Activated gamma-delta T cell treated with Interleukin-2 at 50 U/mL for 16 hours (primary cell): ENCODE measurements around the gene RAD21L1.

Experiments used
- DNase-seq: peaks from one replicate; pipeline ENCODE4 v3.0.0-alpha.2; 2020

The RAD21L1 gene

GRCh38 chr20:1297486-1297885 lies 71.6 kb downstream of the RAD21L1 start:
- DNase-seq, result no peak

GRCh38 chr20:1298166-1298565 lies 72.3 kb downstream of the RAD21L1 start:
- no peak for DNase-seq

- DNase-seq, result no peak
Observed at GRCh38 chr20:1298888-1299511, 73.2 kb downstream of the RAD21L1 start.

GRCh38 chr20:1299522-1299921 lies 73.7 kb downstream of the RAD21L1 start:
- no peak for DNase-seq

- no peak for DNase-seq
Observed at GRCh38 chr20:1300083-1300840, 74.4 kb downstream of the RAD21L1 start.

GRCh38 chr20:1301031-1301529 lies 75.2 kb downstream of the RAD21L1 start:
- DNase-seq, result peak; percentile 46

GRCh38 chr20:1302685-1303541 lies 77.1 kb downstream of the RAD21L1 start:
- no peak for DNase-seq

- no peak for DNase-seq
Observed at GRCh38 chr20:1304710-1305515, 79.1 kb downstream of the RAD21L1 start.
